Neural cell (in vitro differentiated cells): ENCODE data around the gene KREMEN2. TPM values are rescaled to one million over a fixed set of nuclear protein-coding genes. Genes with fewer than 3 reads are reported as not detected.

Experiments
- H2AFZ ChIP-seq: fragments of 200-600, 300-800 bp; sonication (generic), shearing (Covaris generic); 2 replicates; pipeline ENCODE4 v1.6.0; 2014; ENCODE audit warnings: low read depth, mild to moderate bottlenecking, antibody characterized with exemption, low read length, moderate library complexity
- H3F3A ChIP-seq: fragments of 200-600 bp; shearing (Covaris generic); 2 replicates; pipeline ENCODE4 v1.6.1; 2016; ENCODE audit warnings: mild to moderate bottlenecking, moderate library complexity, mixed read lengths, antibody characterized with exemption, low read length; ENCODE audit not compliant: insufficient read depth, poor library complexity, severe bottlenecking
- H3K27ac ChIP-seq: fragments of 200-600, 300-800 bp; sonication (generic), shearing (Covaris generic); 2 replicates; pipeline ENCODE4 v1.5.1; 2014; ENCODE audit warnings: mild to moderate bottlenecking, low read length, moderate library complexity
- H3K27me3 ChIP-seq: fragments of 300-800, 200-600 bp; sonication (generic), shearing (Covaris generic); 2 replicates; pipeline ENCODE4 v1.6.0; 2014; ENCODE audit warnings: mild to moderate bottlenecking, low read depth, low read length, moderate library complexity; ENCODE audit not compliant: insufficient read depth
- H3K36me3 ChIP-seq: fragments of 300-800, 200-600 bp; sonication (generic), shearing (Covaris generic); 2 replicates; pipeline ENCODE4 v1.5.1; 2014; ENCODE audit warnings: mild to moderate bottlenecking, antibody characterized with exemption, low read length, moderate library complexity; ENCODE audit not compliant: insufficient read depth
- H3K4me2 ChIP-seq: fragments of 300-800, 200-600 bp; sonication (generic), shearing (Covaris generic); 2 replicates; pipeline ENCODE4 v1.6.0; 2014; ENCODE audit warnings: mild to moderate bottlenecking, low read length
- H3K4me3 ChIP-seq: fragments of 300-800, 200-600 bp; sonication (generic), shearing (Covaris generic); 2 replicates; pipeline ENCODE4 v1.5.1; 2014; ENCODE audit warnings: mild to moderate bottlenecking, low read length, moderate library complexity
- H3K79me2 ChIP-seq: fragments of 200-600 bp; shearing (Covaris generic); replicated peaks from 2 replicates; pipeline ENCODE4 v1.6.0; 2014; ENCODE audit warnings: mild to moderate bottlenecking, low read length, moderate library complexity; ENCODE audit not compliant: insufficient read depth
- H3K9ac ChIP-seq: fragments of 300-800, 200-600 bp; sonication (generic), shearing (Covaris generic); 2 replicates; pipeline ENCODE4 v1.6.1; 2016; ENCODE audit warnings: mild to moderate bottlenecking, low read length, mixed read lengths
- H3K9me2 ChIP-seq: fragments of 200-600 bp; shearing (Covaris generic); 2 replicates; pipeline ENCODE4 v1.6.1; 2016; ENCODE audit warnings: mild to moderate bottlenecking, low read length, mixed read lengths; ENCODE audit not compliant: insufficient read depth
- H3K9me3 ChIP-seq: fragments of 200-600, 300-800 bp; sonication (generic), shearing (Covaris generic); 2 replicates; pipeline ENCODE4 v1.6.1; 2016; ENCODE audit warnings: mild to moderate bottlenecking, mixed run types, low read length, moderate library complexity, mixed read lengths
- H4K20me1 ChIP-seq: fragments of 200-600 bp; shearing (Covaris generic); 2 replicates; pipeline ENCODE4 v1.6.1; 2016; ENCODE audit warnings: mild to moderate bottlenecking, mixed run types; ENCODE audit not compliant: insufficient read depth
- EP300 ChIP-seq: fragments of 450-650 bp; conservative IDR thresholded peaks from 2 replicates; pipeline ENCODE4 v1.6.1; 2014; ENCODE audit warnings: antibody characterized with exemption, mild to moderate bottlenecking, moderate library complexity; ENCODE audit not compliant: poor library complexity, severe bottlenecking
- MXI1 ChIP-seq: fragments of 450-650 bp; conservative IDR thresholded peaks from 2 replicates; pipeline ENCODE4 v1.6.1; 2014; ENCODE audit warnings: antibody characterized with exemption, mild to moderate bottlenecking; ENCODE audit not compliant: poor library complexity, severe bottlenecking
- POLR2AphosphoS5 ChIP-seq: IDR thresholded peaks from 2 replicates; pipeline ENCODE4 v1.6.1; 2012
- RAD21 ChIP-seq: fragments of 450-650 bp; conservative IDR thresholded peaks from 2 replicates; pipeline ENCODE4 v1.6.1; 2014; ENCODE audit warnings: antibody characterized with exemption, mild to moderate bottlenecking, moderate library complexity
- REST ChIP-seq: IDR thresholded peaks from 2 replicates; pipeline ENCODE4 v1.6.1; 2012; ENCODE audit warnings: borderline replicate concordance
- TAF1 ChIP-seq: IDR thresholded peaks from 2 replicates; pipeline ENCODE4 v1.6.1; 2012; ENCODE audit warnings: low read depth
- polyA plus RNA-seq: library from polyadenylated mRNA; depleted of rRNA; stranded (reverse); fragments of >200 nt; gene quantifications from 2 replicates; pipeline ENCODE4 v1.2.3, GENCODE V29; 2014
- TF ChIP-seq, protein P1 (sequence below): fragments of 450-650 bp; IDR thresholded peaks from 2 replicates; pipeline ENCODE4 v1.5.1; 2014; ENCODE audit warnings: antibody characterized with exemption, mild to moderate bottlenecking, moderate library complexity; ENCODE audit not compliant: poor library complexity, severe bottlenecking

The KREMEN2 gene
- polyA plus RNA-seq, 1 donor from 2014 or later: 0.71 TPM

DNA sequence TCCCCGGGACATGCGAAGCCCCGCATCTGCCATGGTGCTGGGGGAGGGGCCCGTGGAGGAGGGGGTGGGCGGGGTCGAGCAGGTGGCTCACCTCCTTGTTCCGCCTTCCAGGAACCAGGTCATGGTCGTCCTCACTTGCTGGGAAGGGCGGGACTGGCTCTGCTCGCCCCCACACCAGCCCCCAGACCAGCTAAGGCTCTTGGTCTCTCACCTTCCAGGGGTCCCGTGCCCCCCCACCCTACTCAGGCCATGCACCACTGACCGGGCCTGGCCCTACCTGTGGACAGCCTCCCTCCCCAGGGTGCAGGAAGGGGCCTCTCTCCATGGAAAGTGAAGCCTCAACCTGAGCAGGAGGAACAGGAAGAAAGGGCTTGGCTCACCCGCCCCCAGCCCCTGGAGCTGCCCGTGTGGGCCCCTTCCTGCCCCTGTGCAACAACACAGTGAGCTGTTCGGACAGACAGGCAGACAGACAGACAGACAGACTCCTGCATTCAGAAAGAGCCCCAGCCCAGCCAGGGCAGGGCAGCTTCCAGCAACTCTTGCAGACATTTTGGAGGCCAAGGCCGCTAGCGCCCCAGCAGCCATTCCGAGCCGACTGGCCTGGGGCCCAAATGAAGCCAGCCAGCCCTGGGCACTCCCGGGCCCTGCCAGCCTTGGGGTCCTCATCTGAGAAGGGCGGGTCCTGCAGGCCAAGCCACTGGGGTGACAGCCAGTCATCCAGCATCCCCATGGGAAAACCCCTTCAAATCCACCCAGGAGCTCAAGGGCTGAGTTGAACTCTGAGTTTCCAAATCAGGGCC is 8.1 kb upstream of the KREMEN2 start:
- Histone ChIP-seq H3K4me3 (no peak overlapping the region), H2AFZ (no peak overlapping the region), H3K27me3 (no peaks in the 10 kb centered on the region), H3K79me2 (no peaks in the 10 kb centered on the region), H3K4me2 (no peak overlapping the region), H3K27ac (no peak overlapping the region), H4K20me1 (no peaks in the 10 kb centered on the region), H3K9ac (no peak overlapping the region), H3K9me3 (no peaks in the 10 kb centered on the region), H3K9me2 (no peaks in the 10 kb centered on the region), H3F3A (no peaks in the 10 kb centered on the region), H3K36me3 (no peaks in the 10 kb centered on the region)
- no peak for TF ChIP-seq POLR2AphosphoS5
- TF ChIP-seq, protein P1, sequence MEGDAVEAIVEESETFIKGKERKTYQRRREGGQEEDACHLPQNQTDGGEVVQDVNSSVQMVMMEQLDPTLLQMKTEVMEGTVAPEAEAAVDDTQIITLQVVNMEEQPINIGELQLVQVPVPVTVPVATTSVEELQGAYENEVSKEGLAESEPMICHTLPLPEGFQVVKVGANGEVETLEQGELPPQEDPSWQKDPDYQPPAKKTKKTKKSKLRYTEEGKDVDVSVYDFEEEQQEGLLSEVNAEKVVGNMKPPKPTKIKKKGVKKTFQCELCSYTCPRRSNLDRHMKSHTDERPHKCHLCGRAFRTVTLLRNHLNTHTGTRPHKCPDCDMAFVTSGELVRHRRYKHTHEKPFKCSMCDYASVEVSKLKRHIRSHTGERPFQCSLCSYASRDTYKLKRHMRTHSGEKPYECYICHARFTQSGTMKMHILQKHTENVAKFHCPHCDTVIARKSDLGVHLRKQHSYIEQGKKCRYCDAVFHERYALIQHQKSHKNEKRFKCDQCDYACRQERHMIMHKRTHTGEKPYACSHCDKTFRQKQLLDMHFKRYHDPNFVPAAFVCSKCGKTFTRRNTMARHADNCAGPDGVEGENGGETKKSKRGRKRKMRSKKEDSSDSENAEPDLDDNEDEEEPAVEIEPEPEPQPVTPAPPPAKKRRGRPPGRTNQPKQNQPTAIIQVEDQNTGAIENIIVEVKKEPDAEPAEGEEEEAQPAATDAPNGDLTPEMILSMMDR: no peak
- TF ChIP-seq MXI1: no peak
- TF ChIP-seq RAD21: no peak
- no peak for TF ChIP-seq EP300
- no peak for TF ChIP-seq REST

- H3K9me2 ChIP-seq: no peaks in the 10 kb centered on the region
- no peak overlapping the region for H3K27ac ChIP-seq
- H3K9ac ChIP-seq: no peak overlapping the region
- H3K36me3 ChIP-seq: no peaks in the 10 kb centered on the region
- TF ChIP-seq TAF1: no peak
- TF ChIP-seq, protein P1: no peak
- no peaks in the 10 kb centered on the region for H3K79me2 ChIP-seq
- no peak overlapping the region for H3K4me3 ChIP-seq
- no peaks in the 10 kb centered on the region for H3K9me3 ChIP-seq
- no peaks in the 10 kb centered on the region for H3F3A ChIP-seq
- H2AFZ ChIP-seq: no peak overlapping the region
- H3K4me2 ChIP-seq: no peak overlapping the region
- no peaks in the 10 kb centered on the region for H4K20me1 ChIP-seq
- no peaks in the 10 kb centered on the region for H3K27me3 ChIP-seq
Measured at GRCh38 chr16:2956579-2956956, 7.5 kb upstream of the KREMEN2 start.
